ENCODE results near the gene FRYL.

DNA sequence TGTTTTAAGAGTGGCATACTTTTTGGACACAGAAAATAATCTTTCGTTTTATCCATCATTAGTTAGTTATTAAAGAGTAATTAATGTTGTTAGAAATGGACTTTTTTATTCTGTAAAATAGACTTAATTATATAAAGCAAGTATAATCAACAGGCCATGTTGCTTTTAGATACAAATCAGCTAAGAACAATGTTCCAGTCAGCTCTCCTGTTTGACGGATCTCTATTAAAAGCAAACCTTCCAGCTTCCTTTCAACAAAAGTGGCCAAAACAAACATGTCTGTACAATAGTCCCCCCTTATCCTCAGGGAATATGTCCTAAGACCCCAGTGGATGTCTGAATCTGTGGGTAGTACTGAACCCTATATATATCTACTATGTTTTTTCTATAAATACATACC is 301.8 kb downstream of the FRYL start:
- TF ChIP-seq, protein P1, sequence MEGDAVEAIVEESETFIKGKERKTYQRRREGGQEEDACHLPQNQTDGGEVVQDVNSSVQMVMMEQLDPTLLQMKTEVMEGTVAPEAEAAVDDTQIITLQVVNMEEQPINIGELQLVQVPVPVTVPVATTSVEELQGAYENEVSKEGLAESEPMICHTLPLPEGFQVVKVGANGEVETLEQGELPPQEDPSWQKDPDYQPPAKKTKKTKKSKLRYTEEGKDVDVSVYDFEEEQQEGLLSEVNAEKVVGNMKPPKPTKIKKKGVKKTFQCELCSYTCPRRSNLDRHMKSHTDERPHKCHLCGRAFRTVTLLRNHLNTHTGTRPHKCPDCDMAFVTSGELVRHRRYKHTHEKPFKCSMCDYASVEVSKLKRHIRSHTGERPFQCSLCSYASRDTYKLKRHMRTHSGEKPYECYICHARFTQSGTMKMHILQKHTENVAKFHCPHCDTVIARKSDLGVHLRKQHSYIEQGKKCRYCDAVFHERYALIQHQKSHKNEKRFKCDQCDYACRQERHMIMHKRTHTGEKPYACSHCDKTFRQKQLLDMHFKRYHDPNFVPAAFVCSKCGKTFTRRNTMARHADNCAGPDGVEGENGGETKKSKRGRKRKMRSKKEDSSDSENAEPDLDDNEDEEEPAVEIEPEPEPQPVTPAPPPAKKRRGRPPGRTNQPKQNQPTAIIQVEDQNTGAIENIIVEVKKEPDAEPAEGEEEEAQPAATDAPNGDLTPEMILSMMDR (IDR thresholded peaks at IDR 0.05), result no peak
- no peak for TF ChIP-seq POLR2A (IDR thresholded peaks at IDR 0.05; ENCODE audit: low read depth)
